Activated CD4-positive, alpha-beta T cell treated with anti-CD3 and anti-CD28 coated beads, Interleukin-2, Interleukin-6, amounts not matched to agents 100 ng/mL and 50 ng/mL, durations not matched to agents 16 hours and 8 hours (primary cell): ENCODE measurements around the gene RBM6.
"Not testable (repeated sequence)": the region's sequence is repeated elsewhere in the genome, so short reads cannot be mapped to it uniquely, and the experiment has no call there.

Experiments
- DNase-seq: peaks from one replicate; pipeline ENCODE4 v3.0.0-alpha.2; 2020

Gene RBM6

DNA sequence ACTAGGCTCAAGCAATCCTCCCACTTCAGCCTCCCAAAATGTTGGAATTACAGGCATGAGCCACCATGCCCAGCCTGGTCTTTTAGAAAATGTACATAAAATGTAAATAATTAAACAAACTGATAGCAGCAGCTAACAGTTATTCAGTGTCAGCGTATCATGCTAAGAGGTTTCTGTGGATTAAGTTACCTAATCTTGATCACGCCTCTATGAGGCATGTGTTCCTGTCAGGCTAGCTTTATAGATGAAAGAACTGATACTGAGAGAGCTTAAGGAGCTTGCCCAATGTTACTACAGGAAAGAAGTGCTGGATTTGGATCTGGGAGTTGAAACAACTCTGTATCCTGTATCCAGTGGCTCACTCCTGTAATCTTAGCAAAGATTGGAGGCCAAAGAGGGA, 25.0 kb upstream of the RBM6 start:
- no peak for DNase-seq

DNA sequence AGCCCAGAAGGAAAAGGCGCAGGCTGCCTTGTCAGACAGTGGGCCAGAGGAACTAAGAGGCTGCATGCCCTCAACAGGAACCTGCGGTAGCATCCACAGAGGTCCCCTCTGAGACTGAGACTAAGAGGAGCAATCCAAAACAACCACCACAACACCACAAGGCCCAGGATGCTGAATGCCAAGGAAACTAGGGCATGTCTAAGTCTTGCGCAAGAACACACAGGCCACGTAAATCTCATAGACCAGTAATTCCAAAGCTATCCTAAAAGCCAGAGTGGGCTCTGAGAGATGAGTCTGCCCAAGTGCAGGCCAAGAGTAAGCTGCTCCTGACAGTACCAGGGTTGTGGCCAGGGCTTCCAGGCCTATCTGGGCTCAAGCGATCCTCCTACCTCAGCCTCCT, 23.3 kb upstream of the RBM6 start:
- no peak for DNase-seq

DNA sequence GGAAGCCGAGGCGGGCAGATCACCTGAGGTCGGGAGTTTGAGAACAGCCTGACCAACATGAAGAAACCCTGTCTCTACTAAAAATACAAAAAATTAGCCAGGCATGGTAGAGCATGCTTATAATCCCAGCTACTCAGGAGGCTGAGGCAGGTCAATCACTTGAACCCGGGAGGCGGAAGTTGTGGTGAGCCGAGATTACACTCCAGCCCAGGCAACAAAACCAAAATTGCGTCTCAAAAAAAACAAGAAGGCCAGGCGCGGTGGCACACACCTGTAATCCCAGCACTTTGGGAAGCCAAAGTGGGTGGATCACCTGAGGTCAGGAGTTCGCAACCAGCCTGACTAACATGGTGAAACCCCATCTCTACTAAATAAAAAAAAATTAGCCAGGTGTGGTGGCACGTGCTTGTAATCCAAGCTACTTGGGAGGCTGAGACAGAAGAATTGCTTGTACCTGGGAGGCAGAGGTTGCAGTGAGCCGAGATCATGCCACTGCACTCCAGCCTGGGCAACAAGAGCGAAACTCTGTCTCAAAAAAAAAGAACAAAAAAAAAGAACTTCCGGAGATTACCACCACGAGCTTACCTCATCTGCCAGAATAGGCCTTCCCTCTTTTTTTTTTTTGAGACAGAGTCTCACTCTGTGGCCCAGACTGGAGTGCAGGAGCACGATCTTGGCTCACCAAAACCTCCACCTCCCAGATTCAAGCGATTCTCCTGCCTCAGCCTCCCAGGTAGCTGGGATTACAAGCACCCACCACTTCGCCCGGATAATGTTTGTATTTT, 22.0 kb upstream of the RBM6 start:
- not testable (repeated sequence) for DNase-seq

DNA sequence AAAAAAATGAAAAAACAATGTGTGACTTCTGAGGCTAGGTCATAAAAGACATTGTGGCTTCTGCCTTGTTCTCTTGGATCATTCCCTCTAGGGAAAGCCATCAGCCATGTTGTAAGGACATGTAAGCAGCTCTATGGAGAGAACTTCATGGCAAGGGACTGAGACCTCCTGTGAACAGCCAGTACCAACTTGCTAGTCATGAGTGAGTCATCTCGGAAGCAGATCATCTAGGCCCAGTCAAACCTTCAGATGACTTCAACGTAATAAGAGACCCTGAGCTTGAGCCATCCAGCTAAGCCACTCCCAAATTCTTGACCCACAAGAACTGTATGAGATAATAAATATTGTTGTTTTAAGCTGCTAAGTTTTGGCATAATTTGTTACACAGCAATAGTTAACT, 15.3 kb upstream of the RBM6 start:
- no peak for DNase-seq

DNA sequence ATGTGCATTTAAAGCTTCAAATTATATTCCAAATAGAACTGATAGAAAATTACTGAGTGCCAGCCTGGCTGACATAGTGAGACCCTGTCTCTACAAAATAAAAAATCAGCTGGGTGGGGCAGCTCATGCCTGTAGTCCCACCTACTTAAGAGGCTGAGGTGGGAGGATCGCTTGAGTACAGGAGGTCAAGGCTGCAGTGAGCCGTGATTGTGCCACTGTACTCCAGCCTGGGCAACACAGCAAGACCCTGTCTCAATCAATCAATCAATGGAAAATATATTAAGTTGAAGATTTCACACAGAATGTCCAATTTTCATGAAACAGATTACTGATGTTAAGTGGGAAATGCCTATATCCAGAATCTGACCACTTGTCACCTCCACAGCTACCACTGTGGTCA, 14.5 kb upstream of the RBM6 start:
- no peak for DNase-seq

DNA sequence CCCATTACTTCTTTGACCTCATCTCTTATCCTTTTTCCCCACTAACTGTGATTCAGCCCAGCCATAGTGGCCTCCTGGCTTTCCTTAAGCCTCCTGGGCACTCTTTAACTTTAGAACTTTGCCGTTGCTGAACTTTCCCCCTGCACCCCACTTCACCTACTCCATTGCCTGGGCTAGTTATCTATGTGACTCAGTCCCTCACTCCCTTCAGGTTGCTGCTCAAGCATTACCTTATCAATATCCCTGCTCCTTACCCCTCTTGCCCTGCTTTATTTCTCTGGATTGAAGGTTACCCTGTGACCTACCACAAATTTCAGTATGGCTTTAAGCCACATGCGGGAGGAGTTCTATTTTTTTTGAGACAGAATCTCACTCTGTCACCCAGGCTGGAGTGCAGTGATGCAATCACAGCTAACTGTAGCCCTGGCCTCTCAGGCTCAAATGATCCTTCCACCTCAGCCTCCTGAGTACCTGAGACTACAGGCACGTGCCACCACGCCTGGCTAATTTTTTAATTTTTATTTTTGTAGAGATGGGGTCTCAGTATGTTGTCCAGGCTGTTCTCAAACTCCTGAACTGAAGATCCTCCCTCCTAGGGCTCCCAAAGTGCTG, 13.7 kb upstream of the RBM6 start:
- no peak for DNase-seq

DNA sequence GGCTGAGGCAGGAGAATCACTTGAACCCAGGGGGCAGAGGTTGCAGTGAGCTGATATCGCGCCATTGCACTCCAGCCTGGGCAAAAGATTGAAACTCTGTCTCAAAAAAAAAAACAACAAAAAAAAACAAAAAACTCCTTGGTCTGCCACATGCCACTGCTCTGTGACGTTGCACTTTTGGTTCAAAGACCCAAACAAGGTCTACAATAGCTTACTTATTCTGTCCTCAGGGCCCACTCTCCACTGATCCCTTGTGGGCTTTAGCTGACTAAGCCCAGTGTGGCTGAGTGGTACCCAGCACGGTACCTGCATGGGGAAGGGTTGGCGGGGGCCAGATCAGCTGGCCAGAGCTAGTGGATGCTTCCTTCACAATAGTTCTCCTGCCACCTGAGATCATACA, 12.2 kb upstream of the RBM6 start:
- DNase-seq: no peak

DNA sequence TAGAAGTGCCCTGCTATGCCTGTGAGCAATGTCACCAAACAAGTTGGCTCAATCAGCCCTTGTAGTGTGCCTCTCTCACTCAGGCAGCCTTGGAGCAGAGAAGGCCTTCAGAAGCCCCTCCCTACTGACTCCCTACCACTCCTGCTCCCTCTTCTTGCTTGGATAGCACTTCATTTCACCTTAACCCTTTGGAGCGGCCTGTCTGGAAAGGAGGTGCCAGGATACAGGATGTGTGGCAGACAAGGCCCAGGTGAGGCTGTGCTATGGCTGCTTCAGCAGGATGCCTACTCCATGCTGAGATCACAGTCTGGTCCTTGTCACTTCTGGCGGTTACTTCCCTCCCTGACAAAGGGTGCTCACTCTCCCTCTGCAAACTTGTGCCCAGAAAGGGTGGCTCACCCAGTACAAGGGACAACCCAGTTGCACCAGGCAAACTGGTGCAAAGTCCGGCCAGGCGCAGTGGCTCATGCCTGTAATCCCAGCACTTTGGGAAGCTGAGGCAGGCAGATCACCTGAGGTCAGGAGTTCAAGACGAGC, 11.4 kb upstream of the RBM6 start:
- DNase-seq: no peak

DNA sequence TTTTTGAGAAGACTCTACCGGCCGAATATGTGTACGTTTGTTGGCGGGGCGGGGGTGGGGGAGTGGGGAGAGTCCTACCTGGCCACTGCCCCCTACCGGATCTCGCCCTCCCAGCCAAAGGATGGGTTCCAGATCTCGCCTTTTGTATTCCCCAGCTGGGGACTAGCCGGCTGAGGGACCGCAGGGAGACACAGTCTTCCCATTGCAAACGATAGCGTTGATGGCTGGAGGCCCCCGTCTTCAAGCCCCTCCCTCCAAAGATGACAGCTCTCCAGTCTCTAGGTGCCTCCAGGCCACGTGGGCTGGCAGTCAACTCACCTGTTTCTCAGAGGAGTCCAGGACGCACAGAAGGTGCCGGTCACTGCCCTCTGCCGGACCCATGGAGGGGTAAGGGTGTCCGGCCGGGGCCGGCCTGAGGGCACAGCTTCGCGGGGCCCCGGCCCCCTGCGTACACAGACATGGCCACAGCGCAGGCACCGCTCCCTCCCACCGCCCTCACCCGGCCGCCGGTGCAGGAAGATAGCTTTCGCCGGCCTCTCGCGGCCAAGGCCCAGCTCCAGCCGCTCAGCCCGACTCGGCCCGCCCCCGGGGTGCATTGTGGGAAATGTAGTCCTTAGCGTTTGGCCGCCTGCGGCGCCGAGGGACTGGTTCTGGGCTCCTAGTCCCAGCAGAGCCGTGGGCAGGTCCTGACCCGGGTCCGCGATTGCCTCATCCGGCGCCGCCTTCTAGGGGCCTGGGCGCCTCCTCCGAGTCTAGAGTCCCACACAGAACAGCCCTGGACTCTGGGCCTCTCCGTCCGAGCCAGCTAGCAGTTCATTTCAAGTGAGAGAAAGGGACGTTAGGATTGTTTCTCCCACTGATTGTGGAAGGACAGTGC, 10.4 kb upstream of the RBM6 start, which contains the start of gene MON1A:
MON1A (minus strand) TSS at position 521 of the 877 bp plus-strand sequence. CDS start 16,465 bp downstream, outside the sequence.
- peak; percentile 94 for DNase-seq

DNA sequence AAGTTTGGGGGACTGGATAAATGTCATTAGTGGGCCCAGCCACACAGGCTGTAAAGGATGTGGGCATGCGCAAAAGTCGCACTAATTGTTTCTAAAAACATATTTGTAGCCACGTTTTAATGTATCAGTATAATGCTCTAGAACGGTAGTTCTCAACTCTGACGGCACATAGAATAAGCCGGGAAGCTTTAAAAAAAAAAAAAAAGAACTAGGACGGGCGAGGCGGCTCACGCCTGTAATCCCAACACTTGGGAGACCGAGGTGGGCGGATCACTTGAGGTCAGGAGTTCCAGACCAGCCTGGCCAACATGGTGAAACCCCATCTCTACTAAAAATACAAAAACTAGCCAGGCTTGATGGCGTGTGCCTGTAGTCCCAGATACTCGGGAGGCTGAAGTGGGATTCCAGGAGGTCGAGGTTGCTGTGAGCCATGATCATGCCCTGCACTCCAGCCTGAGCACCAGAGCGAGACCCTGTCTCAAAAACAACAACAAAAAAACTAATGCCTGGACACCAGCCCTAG, 9.7 kb upstream of the RBM6 start:
- no peak for DNase-seq

DNA sequence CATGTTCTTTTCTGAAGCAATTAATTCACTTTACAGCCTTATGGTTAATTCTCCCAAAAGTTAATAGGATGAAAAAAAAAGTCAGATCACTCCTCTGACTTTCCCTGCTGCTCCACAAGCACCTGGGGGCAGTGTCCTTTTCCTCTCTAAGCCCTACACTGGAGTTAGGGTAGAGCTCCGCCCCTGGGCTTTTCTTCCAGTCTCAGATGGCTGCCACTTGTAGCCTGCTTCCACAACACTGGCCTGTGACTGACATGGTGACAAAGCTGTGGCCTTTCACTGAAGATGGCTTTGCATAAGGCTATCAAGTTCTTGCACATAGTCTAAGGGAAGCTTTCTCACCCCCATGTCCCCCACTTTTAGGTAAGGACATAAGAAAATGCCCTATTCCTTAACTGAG, 9.0 kb upstream of the RBM6 start:
- no peak for DNase-seq

DNA sequence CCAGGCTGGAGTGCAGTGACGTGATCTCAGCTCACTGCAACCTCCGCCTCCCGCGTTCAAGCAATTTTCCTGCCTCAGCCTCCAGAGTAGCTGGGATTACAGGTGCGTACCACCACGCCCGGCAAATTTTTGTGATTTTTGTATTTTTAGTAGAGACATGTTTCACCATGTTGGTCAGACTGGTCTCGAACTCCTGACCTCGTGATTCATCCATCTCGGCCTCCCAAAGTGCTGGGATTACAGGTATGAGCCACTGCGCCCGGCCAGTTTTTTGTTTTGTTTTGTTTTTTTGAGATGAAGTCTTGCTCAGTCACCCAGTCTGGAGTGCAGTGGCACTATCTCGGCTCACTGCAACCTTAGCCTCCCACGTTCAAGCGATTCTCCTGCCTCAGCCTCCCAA, 7.7 kb upstream of the RBM6 start:
- not testable (repeated sequence) for DNase-seq

DNA sequence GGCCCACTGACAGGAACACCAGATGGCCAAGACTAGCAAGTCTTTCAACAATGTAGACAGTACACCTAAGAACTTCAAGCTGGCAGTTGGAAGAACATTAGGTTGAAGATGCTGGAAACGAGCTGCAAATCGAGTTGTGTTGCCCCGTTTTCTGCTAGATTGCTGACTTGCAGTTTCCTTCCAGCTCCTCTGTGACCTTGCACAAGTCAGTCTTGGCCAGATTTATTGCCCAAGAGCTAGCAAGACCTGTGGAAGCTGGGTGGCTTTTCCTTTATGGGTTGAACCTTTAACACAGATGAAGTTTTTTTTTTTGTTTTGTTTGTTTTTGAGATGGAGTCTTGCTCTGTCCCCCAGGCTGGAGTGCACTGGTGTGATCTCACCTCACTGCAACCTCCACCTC, 2.9 kb upstream of the RBM6 start:
- no peak for DNase-seq

DNA sequence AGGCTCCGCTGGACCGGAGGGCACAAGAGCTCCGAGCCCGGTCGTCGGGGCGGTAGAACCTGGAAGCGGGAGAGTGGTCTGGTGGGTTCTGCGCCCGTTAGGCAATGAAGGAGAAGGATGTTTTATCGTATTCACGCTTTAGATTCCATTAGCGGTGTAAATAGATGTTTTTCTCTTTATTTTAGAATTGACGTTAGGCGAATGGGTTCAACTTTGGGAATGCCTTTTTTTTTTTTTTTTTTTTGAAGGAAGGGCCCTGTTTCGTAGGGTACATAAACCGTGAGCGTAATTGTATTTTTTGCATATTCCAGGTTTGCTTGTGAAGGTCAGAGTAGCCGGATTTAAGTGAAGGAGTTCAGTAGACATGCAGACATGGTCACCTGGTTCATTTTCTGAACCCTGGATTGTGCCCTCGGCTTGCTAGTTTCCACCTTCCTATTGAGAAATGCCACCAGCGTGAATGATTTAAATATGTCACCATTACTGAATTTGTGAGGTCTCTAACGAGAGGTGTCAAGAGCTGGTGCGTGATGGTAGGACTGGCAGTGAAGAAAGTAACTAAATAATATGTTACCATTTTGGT, 808 bp downstream of the RBM6 start:
- DNase-seq: no peak

DNA sequence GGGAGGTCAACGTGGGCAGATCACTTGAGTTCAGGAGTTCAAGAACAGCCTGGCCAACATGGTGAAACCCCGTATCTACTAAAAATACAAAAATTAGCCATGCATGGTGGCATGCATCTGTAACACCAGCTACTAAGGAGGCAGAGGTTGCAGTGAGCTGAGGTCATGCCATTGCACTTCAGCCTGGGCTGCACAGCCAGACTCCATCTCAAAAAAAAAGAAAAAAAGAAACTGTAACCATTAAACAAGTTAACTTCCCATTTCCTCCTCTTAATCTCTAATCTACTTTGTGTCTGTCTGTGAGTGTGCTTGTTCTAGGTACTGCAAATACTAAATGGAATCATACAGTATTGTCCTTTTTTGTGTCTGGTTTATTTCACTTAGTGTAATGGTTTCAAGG, 2.7 kb downstream of the RBM6 start:
- DNase-seq: no peak

DNA sequence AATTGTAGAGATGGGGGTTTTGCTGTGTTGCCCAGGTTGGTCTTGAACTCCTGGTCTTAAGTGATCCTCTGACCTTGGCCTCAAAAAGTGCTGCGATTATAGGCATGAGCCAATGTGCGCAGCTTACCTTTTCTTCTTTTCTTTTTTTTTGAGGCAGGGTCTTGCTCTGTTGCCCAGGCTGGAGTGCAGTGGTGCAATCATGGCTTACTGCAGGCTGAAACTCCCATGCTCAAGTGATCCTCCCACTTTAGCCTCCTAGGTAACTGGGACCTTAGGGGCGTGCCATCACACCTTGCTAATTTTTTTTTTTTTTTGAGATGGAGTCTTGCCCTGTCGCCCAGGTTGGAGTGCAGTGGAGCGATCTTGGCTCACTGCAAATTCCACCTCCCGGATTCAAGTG, 13.0 kb downstream of the RBM6 start:
- no peak for DNase-seq

DNA sequence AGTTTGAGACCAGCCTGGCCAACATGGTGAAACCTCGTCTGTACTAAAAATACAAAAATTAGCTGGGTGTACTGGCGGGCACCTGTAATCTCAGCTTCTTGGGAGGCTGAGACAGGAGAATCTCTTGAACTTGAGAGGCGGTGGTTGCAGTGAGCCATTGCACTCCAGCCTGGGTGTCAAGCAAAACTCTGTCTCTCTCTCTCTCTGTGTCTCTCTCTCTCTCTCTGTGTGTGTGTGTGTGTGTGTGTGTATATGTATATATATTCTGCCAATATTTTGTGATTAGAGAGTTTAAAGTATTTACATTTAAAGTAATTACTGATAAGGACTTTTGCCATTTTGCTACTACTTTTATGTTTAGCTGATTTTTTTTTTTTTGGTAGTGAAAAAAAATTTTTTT, 15.7 kb downstream of the RBM6 start:
- no peak for DNase-seq

DNA sequence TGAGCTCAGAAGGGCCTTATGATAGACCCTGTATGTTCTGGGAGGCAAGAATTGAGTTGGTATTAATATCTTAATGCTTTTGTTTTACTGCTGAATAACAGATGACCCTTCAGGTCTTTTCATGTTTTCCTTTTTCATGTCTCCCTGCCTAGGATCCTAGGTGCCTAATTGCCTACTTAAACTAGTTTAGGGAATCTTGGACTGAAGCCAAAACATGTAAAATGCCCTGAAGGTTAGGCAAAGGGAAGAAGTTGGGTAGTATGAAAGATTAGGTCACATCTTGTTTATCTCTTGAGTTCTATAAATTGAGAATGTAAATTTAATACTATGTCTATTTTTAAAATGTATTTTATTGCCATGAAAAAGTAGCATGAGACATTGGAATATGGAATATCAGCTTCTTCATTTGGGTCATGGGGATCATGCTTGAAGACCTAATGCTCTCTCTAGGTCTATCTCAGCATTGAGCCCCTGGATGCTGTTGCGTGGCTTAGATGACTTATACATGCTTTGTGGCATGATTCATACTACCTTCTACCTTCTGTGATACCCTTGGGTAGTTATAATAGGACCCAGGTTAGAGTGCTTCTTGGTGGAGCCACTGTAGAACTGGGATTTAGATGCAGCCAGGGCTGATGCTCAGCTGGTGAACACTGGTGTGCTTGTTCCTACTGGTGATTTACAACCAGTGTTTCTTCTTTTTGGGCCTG, 26.4 kb downstream of the RBM6 start:
- no peak for DNase-seq

DNA sequence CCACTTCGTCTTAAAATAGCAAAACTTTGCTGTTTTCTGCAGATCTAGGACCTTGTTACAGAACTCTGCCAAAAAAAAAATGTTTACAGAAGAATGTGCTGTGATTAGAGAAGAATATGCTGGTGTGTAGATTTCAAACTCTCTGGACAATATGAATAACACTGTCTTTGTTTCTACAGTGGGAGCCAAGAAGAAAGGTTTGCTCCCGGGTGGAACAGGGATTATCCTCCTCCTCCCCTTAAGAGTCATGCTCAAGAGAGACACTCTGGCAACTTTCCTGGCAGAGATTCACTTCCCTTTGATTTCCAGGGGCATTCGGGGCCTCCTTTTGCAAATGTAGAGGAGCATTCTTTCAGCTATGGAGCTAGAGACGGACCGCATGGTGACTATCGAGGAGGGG, 27.3 kb downstream of the RBM6 start:
- no peak for DNase-seq

DNA sequence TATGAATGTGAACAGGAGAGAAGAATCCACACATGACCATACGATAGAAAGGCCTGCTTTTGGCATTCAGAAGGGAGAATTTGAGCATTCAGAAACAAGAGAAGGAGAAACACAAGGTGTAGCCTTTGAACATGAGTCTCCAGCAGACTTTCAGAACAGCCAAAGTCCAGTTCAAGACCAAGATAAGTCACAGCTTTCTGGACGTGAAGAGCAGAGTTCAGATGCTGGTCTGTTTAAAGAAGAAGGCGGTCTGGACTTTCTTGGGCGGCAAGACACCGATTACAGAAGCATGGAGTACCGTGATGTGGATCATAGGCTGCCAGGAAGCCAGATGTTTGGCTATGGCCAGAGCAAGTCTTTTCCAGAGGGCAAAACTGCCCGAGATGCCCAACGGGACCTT, 28.4 kb downstream of the RBM6 start:
- no peak for DNase-seq

DNA sequence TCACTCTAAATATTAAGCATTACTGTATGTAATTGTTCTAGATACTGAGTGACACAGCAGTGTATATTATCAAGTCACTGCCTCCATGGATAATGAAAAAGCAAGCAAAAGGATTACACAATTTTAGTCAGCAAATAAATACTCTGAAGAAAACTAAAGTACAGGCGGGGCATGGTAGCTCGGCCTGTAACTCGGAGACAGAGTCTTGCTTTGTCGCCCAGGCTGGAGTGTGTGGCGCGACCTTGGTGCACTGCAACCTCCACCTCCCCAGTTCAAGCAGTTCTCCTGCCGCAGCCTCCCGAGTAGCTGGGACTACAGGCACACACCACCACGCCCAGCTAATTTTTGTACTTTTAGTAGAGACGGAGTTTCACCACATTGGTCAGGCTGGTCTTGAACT, 32.7 kb downstream of the RBM6 start:
- DNase-seq: no peak

DNA sequence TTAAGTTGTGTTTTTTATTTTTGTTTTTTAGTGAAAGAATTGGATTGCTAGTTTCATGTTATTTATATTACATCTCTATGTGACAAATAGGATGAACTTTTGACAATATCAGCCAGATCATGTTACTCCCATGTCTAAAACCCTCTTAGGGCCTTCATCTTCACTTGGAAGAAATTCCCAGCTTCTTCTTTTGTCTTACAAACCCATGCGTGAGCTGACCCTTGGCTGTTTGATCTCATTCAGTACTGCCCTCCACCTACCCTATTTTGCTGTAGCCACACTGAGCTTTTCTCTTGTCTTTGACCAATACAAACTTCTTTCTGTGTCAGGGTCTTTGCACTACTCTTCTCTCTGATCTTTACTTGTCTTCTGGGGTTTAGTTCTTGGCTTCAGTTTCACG, 37.0 kb downstream of the RBM6 start:
- no peak for DNase-seq
